Activated CD8-positive, alpha-beta memory T cell treated with anti-CD3 and anti-CD28 coated beads for 4 hours (primary cell): ENCODE measurements around the gene CCL27.
A peak's percentile ranks its signal among the peaks of the same experiment; 100 is the strongest.

Experiments used
- DNase-seq, 2 donors: peaks; one replicate each; pipeline ENCODE4 v3.0.0-alpha.2; 2020; ENCODE audit warnings: low read depth in 2 of 2

CCL27 gene

DNA sequence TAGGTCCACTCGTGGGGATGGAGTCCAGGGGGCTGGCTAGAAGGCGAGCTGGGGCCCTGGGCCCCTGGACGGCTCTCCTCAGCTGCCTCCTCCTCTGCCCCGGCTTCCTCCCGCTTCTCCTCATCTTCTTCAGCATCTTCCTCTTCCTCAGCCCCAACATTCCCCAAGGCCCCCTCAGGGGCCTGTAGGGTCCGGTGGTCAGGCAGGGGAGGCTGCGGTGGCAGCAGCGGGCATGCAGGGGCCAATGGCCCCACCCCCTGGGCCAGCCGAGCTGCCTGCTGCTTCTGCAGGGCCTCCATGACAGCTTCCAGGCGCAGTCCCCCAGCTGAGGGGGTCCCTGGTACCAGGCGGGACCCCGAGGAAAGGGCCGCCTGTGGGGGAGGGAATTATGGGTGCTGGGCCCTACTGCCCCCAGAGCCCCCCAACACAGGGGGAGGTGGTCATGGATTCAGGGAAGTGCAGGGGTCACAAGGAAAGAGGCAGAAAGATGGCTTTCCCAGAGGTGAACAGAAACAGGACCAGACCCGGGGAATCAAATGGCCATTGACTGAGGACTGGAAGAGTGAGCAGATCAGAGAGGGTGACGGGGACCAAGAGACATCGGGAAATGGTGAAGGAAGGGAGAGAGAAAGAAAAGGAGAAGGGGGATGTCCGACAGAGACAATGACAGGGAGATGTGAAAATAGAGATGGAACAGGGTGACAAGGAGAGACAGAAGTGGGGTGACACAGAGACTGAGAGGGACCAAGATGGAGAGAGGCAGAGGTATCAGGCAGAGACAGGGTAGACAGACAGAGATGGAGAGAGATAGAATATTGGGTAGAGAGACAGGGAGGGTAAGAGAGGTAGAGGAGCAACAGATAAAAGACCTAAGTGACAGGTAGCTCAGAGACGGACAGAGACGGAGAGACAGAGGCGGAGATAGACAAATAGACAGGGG lies 34.5 kb downstream of the CCL27 start:
- DNase-seq = no peak

DNA sequence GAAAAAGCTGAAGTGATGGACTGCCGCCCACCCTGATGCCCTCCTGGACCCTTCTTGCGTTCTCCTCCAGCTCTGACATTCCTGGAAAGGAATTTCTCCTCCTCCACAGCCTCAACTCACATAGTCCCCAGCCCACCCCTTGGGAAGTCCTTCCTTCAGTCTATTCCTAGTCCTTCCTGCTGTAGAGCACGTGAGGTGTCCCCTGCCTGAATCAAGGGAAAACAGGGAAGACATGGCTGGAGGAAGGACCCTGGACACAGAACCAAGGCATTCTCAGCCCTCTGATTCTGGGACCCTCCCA lies 37.3 kb downstream of the CCL27 start:
- no peak for DNase-seq

DNA sequence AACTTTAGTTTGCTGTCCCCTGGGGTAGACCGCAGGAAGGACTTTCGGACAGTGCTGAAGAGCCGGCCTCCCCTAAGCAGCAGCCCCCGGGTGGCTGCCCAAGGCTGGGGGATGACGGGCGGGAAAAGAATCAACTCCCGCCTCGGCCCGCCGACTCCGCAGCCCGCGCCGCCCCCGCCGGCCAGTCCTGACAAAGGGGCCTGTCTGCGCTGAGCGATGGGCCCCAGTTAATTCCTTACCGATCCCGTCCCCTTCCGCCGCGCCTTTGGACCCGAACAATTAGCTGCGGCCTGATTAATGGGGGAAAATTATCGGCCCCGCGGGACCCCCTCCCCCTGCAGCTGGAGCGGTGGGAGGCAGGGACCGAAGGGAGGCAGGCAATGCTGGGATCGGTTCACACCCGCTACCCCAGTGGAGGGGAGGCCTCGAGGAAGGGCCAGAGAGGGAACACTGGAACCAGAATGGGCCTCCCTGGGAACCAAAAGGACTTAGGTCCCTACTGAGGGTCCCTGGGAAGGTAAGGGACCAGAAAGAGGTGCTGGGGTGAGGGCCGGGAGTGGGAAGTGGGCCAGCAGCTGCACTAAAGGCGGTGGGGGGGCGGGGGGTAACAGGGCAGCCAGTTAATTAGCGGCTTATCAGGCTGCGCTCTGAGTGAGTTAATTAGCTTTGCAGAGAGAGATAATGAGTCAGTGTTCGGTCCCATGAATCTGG lies 37.8 kb downstream of the CCL27 start:
- DNase-seq = no peak

DNA sequence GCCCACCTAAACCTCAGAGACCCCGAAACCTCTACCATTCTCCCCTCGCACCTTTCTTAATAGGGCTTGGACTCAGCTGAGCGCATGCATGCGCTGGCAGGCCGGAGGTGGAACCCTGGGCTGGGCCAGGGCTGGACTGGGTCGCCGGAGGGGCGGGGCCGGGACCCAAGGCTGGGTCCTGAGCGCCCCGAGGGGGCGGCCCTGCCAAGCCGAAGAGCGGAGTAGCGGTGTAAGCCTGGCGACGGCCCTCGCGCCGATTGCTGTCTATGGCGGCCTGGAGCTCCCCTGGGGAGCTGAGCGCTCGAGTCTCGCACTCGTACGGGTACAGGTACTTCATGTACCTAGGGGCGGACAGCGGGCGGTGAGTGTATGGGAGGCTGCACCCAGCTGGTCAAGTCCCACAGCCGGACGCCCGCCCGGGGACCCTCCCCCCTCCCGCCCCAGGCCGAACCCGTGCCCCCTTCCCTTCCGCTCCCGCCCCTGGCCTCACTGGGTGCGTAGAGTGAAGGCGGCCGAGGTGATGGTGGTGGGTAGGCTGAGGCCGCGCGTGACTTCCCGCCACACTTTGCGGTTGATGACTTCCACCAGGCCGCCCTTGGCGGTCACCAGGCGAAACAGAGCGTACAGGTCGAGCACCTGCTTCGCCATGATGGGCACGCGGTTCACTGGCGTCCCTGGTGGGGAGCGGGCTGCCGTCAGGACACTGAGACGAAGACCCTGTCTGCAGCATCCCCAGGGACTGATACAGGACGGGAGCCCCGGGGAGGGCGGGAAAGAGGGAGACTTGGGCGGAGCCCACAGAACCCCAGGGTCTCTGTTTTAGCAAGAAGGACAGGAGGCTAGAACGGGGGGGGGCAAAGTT lies 38.9 kb downstream of the CCL27 start:
- DNase-seq = no peak

DNA sequence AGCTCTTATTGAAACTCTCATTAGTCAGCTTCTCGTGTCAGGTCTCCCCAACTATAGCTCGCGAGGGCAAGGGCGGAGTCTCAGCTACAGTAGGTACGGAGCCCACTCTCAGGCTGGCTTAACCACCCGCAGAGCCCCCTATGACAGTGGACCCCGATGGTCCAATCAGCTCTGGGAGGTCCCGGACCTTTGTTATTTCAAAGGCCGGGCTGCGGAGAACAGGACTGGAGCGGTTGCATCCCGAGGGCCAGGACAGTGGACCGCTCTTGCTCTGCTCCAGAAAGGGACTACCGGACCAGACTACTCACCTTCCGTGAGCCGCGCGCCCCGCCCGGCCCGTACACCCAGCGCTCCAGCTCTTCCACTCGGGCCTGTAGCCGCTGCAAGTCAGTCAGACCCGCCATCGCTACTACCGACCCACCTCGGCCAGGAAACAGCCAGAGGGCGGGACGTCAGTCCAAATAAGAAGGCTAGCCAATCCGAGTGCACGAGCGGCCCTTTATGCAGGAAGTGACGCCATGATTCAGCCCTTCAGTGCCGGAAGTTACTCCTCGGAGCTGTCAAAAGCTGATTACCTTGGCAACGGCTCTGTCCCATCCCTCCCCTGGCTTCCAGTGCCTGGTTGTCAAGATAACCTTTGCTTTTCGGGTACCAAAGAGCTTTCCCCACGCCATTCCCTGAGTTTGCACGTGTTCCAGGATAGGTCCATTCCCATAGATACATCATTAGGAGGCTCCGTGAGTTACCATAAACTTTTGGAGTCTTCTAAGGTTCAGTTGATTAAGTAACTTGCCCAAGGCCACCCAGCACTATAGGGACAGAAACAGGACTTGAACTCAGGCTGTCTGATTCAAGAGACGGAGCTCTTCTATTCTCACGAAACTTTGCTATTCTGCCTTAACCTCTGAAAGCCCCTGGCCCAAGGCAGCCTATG lies 42.1 kb downstream of the CCL27 start, which contains the start of gene DCTN3:
Gene DCTN3, minus strand, starts transcription at position 435 of the 934 bp plus-strand sequence. Its CDS starts 31 bp downstream, at position 404.
- DNase-seq = peak; percentile 74 to 87

DNA sequence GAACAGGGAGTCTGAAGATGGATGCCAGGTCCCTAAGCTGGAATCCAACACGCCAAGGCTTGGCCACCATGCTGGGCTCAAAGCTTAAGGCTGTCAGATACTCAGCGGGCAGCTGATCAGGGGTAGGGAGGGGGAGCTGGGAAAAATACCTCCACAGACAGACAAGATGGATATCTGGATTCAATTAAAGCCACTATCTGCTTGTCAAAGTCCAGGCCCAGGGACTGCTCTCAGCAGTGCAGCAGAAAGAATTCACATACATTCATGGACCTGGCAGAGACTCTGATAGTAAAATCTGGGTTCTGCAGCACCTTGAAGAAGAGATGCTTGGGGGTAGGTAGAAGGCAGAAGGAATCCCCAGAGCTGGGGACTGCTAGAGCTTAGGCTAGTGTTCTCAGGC lies 47.3 kb downstream of the CCL27 start:
- DNase-seq = no peak

DNA sequence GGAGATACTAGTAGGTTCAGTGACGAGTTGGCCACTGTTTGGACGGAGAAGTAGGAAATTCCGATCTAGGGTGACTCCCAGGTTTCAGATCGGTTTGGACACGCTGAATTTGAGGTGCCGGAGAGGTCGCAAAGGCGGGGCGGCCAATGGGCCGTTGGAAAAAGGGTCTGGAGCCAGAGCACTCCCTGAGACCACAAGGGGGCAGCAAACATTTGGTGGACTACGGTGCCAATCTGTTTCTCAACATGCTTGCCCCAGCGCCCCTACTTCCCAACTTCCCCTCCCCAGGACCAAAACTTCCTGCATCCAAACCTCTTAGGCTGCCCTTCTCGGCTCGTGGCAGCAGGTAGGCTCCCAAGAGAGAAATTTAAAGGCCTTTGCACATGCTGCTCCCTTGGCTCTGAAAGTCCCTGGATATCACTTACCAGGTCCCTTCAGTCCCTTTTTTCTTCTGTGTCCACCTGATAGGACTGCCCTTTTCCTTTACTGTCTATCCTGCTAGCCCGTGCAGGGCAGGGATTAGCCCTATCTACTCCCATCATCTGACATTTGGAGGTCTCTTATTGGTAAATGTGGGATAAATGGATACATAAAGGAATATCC lies 49.6 kb downstream of the CCL27 start:
- peak in 1 of 2 donors; percentile 32 for DNase-seq
